OCI-LY7 (cell line): Measurements from ENCODE around the gene HSD17B2. TPM values are rescaled to one million over a fixed set of nuclear protein-coding genes. Genes with fewer than 3 reads are reported as not detected.

Source experiments
- BruUV-seq: library from RNA; stranded (reverse); fragments of 400-500 nt; replicated peaks from 2 replicates; lab custom pipeline; 2021; lab: Mats Ljungman, UMichigan
- CTCF ChIA-PET: fragments of 300-600 bp; sonication (Branson Sonifier 250); formaldehyde crosslinking; loops from one replicate; lab custom pipeline; 2022; ENCODE audit warnings: antibody characterized with exemption; ENCODE audit not compliant: unreplicated experiment; lab: Charles Lee
- POLR2A ChIA-PET: fragments of 300-600 bp; sonication (Branson Sonifier 250); formaldehyde crosslinking; loops from one replicate; lab custom pipeline; 2022; ENCODE audit warnings: antibody characterized with exemption; lab: Charles Lee
- DNase-seq: peaks from one replicate; pipeline ENCODE4 v3.0.0-alpha.2; 2015; ENCODE audit warnings: low spot score
- H2AFZ ChIP-seq: fragments of 200-600 bp; sonication (generic), shearing (Covaris generic); 2 replicates; pipeline ENCODE4 v1.6.1; 2014; ENCODE audit warnings: mild to moderate bottlenecking, antibody characterized with exemption, low read length, moderate library complexity
- H3K27ac ChIP-seq: fragments of 200-600 bp; sonication (generic); 2 replicates; pipeline ENCODE4 v1.5.1; 2014; ENCODE audit warnings: mixed run types, low read depth, mild to moderate bottlenecking, moderate library complexity, low read length, inconsistent platforms; ENCODE audit not compliant: poor library complexity, severe bottlenecking
- H3K36me3 ChIP-seq: fragments of 200-600 bp; sonication (generic); 2 replicates; pipeline ENCODE4 v1.6.1; 2014; ENCODE audit warnings: mild to moderate bottlenecking, antibody characterized with exemption, low read length, moderate library complexity, mixed read lengths; ENCODE audit not compliant: insufficient read depth
- H3K4me1 ChIP-seq: fragments of 200-600 bp; sonication (generic); 2 replicates; pipeline ENCODE4 v1.5.1; 2014; ENCODE audit warnings: mild to moderate bottlenecking, low read length; ENCODE audit not compliant: insufficient read depth, poor library complexity, severe bottlenecking
- H3K4me2 ChIP-seq: fragments of 200-600 bp; sonication (generic); 2 replicates; pipeline ENCODE4 v1.6.1; 2014; ENCODE audit warnings: mild to moderate bottlenecking, low read length
- H3K4me3 ChIP-seq: fragments of 200-600 bp; sonication (generic); 2 replicates; pipeline ENCODE4 v1.5.1; 2014; ENCODE audit warnings: mild to moderate bottlenecking, low read depth, low read length; ENCODE audit not compliant: poor library complexity, severe bottlenecking
- H3K79me2 ChIP-seq: fragments of 200-600 bp; sonication (generic); 2 replicates; pipeline ENCODE4 v1.6.1; 2016; ENCODE audit warnings: low read depth, mild to moderate bottlenecking, low read length, moderate library complexity, mixed read lengths; ENCODE audit not compliant: insufficient read depth
- H3K9me2 ChIP-seq: fragments of 200-600 bp; sonication (generic); 2 replicates; pipeline ENCODE4 v1.6.1; 2016; ENCODE audit warnings: mild to moderate bottlenecking, low read length, mixed read lengths; ENCODE audit not compliant: insufficient read depth
- H3K9me3 ChIP-seq: fragments of 200-600 bp; sonication (generic); 2 replicates; pipeline ENCODE4 v1.6.1; 2014; ENCODE audit warnings: mild to moderate bottlenecking, mixed run types, low read length, mixed read lengths
- H4K20me1 ChIP-seq: fragments of 200-600 bp; sonication (generic); 2 replicates; pipeline ENCODE4 v1.6.1; 2014; ENCODE audit warnings: mild to moderate bottlenecking, antibody characterized with exemption, low read length, moderate library complexity, mixed read lengths; ENCODE audit not compliant: insufficient read depth
- CTCF ChIP-seq: fragments of 200-600 bp; sonication (generic); conservative IDR thresholded peaks from 2 replicates; pipeline ENCODE4 v1.5.1; 2014; ENCODE audit warnings: mild to moderate bottlenecking, antibody characterized with exemption, low read length, moderate library complexity, mixed read lengths
- EZH2phosphoT487 ChIP-seq: fragments of 200-600 bp; sonication (generic); IDR thresholded peaks from 2 replicates; pipeline ENCODE4 v1.6.1; 2018; ENCODE audit warnings: low read depth, borderline replicate concordance, mild to moderate bottlenecking, mixed run types, antibody characterized with exemption, low read length, moderate library complexity, mixed read lengths
- intact Hi-C: fragments of 100-400 bp; cut with micrococcal nuclease; formaldehyde crosslinking; loops from one replicate; pipeline ENCODE4 v1.10.0; 2022; ENCODE audit not compliant: unreplicated experiment
- total RNA-seq, 2 experiments: library from RNA; depleted of rRNA in 1 of 2; stranded (reverse); fragments of >200 nt in 1 of 2; shearing (Covaris generic) in 1 of 2; gene quantifications; 2 replicates each; pipeline ENCODE4 v1.2.3, GENCODE V29; 2014 to 2022

Gene HSD17B2
- total RNA-seq, 2 experiments from 2014 or later = not detected

- TF ChIP-seq CTCF (no peak), EZH2phosphoT487 (no peak)
- no TSS peak for BruUV-seq
- Histone ChIP-seq H2AFZ (no peak overlapping the region), H3K27ac (no peak overlapping the region), H3K4me3 (no peak overlapping the region), H3K4me1 (no peaks in the 10 kb centered on the region), H3K9me3 (no peaks in the 10 kb centered on the region), H3K36me3 (no peaks in the 10 kb centered on the region), H4K20me1 (no peaks in the 10 kb centered on the region), H3K79me2 (no peaks in the 10 kb centered on the region), H3K4me2 (no peak overlapping the region), H3K9me2 (no peaks in the 10 kb centered on the region)
- CTCF ChIA-PET = interaction anchor here (0.5 kb wide), 1 partner anchor 352 kb away, joined by 3 read pairs; no protein-coding TSS in a partner anchor
- intact Hi-C loops = no loop called here
- DNase-seq = no peak
- POLR2A ChIA-PET = interaction anchor here (0.6 kb wide), 1 partner anchor 336 kb away, joined by 3 read pairs; no protein-coding TSS in a partner anchor
Measured at GRCh38 chr16:82067042-82067803, 32.2 kb downstream of the HSD17B2 start.

DNA sequence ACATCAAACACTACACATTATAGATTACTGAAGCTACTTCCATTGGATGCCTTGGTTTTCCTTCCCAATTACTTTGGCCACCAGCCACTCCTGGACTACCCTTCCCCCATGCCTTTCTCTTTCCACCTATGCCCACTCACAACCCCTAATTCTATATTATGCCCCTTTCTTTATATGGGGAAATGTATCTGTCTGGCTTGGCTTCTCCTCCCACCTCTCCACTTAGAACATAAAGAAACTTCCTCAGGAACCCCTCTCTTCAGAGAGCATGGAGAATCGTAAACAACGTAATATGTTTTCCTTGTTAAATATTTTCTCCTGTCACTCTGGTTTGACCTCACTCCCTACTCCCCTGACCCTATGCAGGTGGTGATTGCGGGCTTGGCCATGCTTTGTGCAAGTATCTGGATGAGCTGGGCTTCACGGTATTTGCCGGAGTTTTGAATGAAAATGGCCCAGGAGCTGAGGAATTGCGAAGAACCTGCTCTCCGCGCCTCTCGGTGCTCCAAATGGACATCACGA is 32.8 kb downstream of the HSD17B2 start:
- Histone ChIP-seq H3K27ac (no peak overlapping the region), H3K4me3 (no peak overlapping the region), H3K79me2 (no peaks in the 10 kb centered on the region), H3K9me3 (no peaks in the 10 kb centered on the region), H3K4me2 (no peak overlapping the region), H3K4me1 (no peaks in the 10 kb centered on the region), H4K20me1 (no peaks in the 10 kb centered on the region), H3K36me3 (no peaks in the 10 kb centered on the region), H2AFZ (no peak overlapping the region), H3K9me2 (no peaks in the 10 kb centered on the region)
- CTCF ChIA-PET = interaction anchor here (0.5 kb wide), 1 partner anchor 352 kb away, joined by 3 read pairs; no protein-coding TSS in a partner anchor
- intact Hi-C loops = no loop called here
- POLR2A ChIA-PET = no interaction called here
- no TSS peak for BruUV-seq
- no peak for DNase-seq
- TF ChIP-seq CTCF (no peak), EZH2phosphoT487 (no peak)
